ENCODE data around the gene OBP2B.
"Not testable (repeated sequence)": the region's sequence is repeated elsewhere in the genome, so short reads cannot be mapped to it uniquely, and the experiment has no call there.

Gene OBP2B

DNA sequence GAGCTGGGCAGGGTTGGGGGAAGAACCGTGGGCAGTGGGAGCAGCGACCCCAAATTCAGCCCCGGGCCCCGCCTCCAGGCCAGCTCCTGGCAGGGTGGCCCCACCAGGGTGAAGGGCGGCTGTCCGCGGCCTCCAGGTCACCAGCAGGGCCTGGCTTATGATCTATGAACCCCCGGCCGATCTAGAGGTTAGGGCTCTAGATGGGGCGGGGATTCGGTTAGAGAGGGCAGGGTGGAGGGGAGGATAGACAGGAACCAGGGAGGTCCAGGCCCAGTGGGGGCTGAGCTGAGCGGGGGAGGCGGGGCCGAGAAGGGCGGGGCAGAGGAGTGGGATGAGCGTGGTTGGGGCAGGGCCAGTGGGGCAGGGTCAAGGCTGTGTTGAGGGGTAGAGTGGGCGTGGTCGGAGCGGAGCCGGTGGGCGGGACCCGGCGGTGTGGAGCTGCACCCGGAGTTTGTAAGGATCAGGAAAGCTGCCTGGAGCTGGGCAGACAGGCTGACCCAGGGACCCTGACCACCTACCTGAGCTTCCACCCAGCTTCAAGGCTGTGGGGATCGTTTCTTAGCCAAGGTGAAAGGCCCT, 29.3 kb upstream of the OBP2B start:
- DNase-seq (ENCODE audit: low spot score), result no peak

DNA sequence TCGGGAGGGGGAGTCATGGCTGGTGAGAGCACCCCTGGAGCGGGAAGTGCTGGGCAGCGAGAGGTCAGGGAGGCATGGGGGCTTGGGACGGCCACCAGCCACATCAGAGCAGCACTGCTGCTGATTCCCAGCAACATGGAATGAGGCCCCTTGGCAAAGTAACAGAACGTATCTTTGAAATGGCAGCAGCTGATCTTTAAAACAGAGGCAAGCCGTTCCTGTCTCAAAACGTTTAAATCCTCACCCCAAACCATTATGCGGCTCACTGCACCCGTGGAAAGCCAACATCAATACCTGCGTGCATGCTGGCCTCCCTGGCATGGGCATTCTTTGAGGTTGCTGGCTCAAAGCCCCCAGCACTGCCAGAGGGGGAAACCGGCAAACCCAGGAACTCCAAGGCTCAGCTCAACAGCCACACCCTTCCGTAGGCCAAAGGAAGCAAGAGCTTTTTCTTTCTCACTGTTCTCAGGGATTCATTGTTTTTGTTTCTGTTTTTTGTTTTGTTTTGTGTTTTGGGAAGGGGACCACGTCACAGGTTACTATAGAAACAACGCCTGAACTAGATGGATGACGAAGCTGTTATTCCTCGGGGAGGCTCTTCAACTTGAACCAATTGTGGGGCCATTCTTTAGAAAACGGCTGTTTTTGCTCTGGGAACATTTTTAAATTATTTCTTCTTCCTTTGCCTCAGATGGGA, 28.1 kb upstream of the OBP2B start:
- DNase-seq (ENCODE audit: low spot score), result no peak

DNA sequence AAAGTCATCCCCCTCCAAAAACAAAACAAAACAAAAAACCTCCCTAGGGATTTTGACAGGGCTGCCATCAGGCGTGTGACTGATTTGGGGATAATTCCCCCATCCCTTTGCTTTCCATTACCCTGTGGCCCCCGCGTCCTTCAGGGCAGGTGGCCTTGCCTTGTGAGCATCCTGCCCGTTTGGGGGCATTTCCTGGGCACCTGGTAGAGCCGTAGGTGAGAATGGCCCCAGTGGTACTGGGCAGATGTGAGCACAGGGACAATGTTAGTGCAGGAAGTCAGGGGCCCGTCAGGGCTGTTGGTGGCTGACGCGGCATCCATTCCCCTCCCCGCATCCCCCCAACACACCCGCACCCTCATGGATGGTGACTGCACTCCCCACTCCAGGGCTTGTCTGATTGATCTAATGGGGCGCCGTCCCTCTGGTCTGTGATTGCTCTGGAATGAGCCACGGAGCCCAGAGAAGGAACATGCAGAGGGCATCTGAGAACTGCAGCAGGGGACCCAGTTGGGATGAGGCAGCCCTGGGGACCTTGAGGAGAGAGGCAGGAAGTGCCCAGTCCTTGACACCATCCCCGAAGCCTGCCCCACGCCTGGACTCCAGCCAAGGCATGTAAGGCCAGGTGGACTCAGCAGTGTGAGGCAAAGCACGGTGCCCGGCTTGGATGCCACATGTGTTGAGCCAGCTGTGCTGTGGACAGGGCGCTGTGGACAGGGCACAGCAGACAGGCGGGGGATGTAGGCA, 27.4 kb upstream of the OBP2B start:
- DNase-seq (ENCODE audit: low spot score), result not testable (repeated sequence)

DNA sequence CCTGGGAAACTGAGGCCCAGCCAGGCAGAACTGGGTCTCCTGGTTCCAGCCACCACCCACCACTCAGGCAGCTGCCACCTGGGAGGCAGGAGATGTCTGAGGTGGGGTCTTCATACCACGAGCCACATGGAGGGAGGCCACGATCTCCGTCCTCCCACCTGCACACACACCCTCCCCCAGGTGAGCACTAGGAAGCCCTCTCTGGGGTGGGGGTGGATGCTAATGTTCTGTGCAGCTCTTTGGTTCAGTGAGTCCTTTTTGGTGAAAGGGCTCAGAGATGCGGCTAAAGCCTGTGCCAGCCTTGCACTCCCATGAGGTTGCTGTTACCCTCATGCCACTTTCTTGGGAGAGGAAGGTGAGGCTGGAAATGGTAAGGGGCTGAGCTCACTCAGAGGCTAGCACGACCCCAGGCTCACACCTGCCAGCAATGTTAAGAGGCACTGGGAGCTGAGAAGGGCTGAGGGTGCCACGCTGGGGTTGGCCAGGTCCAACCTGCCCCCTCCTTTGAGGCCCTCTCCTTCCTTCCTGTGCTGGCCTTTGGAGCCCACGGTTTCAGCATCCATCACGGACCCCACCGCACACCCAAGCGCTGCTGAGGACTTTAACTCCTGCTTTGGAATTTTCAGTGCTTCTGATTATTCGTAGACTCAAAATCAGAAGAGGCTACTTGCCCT, 26.6 kb upstream of the OBP2B start:
- no peak for DNase-seq (ENCODE audit: low spot score)

DNA sequence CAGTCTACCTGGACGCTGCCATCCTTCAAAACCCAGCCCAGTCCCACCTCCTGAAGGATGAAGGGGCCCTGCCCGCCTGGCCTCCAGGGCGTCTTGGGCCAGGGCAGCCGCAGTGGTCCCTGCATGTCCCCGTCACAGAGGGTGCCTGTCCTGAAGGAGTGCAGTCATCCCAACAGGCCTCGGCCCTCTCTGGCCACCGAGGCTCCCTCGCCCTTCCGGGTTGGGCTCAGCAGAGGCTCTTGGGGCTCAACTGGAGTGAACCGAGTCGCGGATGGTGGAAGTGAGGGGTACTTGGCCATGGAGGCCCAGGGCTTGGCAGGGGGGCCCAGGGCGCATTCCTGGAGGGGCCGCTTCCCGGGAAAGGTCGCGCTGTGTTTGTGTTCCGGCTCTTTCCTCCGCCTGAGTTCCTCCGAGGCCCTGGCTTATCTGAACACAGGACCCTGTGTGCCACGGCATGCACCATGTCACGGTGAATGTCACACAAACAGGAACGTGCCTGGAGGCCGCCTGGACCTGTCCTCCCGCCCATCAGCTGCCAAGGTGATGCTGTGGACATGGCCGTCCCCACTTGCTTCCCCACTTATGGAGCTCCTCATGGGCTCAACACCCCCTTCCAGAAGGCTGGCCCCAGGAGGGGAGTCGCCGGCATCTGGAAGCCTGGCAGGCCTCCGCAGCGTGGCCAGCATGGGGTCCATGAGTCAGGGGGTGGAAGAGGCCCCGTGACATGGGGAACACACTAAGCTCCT, 25.7 kb upstream of the OBP2B start:
- no peak for DNase-seq (ENCODE audit: low spot score)

DNA sequence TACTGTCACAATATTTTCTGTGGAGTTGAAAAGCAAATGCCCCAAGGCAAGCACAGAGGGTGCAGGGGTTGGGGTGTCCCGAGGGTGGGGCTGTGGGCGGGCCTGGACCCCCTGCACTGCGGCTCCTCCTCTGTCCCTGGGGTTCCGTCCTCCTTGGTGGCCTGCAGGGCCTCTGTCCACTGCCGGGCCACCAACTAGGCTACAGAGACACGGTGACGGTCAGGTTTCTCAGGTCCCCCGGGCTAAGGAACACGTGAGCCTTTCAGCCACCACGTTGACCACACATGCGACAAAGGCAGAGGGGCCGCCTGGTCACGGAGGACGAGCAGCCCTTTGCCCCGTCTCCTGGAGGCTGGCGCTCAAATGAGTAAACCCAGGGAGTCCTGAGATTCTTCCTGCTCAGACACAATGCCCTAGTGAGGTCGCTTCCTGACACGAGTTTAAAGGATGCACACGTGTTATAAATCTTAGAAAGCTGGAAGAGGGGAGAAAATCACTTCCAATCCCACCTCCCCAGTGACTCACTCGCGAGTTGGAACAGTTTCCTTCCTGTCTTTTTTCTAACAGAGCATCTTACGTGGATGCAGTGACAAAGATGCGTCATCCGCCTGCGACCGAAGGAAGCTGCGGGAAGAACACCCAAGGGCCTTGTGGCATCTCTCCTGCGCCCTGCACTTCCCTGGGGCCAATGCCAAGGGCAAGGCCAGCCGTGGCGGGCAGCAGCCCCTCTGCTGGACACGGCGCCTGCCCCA, 24.8 kb upstream of the OBP2B start:
- no peak for DNase-seq (ENCODE audit: low spot score)

DNA sequence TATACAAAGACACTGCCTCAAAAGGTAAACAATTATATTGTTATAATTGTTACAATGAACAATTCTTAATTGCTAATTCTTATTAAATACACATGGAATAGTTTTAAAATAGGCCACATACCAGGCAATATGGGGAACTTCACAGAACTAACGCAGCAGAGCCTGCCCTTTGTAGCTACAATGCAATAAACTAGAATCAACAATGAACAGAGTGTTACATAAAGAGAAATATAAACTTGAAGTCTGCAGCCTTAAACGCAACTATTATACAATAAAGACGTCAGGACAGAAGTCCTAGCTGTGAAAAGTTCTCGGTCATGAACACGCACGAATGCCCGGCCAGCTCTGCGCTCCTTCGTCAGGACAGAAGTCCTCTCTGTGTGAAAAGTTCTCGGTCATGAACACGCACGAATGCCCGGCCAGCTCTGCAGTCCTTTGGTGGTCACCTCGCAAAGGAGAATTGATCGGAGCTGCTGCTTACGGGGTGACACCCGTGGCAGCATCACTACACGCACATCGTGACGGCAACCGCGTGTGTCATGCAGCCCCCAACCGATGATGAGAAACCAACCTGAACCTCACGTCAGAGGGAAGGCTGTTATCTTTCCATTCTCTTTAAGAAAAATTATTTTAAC, 23.0 kb upstream of the OBP2B start:
- DNase-seq (ENCODE audit: low spot score), result not testable (repeated sequence)

DNA sequence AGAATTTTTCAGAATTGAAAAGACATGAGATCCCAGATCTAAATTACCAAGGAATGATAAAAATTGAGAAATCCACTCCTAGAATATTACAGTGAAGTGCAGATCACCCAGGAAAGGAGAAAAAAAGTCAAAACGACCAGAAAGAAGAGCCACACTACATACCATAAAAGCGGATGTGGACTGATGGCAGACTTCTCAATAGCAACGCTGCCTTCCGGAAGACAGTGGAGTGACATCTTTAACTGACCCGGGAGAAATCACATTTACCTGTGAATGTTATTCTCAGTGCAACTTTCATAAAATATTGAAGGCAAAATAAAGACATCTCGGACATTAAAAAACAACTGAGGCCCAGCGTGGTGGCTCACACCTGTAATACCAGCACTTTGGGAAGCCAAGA, 21.5 kb upstream of the OBP2B start:
- not testable (repeated sequence) for DNase-seq (ENCODE audit: low spot score)

DNA sequence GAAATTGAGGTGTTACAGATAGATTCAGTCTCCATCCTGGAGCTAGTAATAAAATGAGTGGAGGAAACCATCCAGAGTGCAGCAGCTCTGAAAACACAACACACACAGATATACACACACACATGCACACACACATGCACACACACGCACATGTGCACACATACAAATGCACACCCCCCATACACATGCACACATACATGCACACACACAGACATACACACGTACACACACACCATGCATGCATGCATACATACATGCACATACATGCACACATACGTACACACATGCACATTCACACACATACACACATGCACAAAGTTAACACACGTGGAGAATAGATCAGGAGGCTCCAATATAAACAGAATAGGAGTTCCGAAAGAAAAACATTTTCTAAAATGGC, 21.0 kb upstream of the OBP2B start:
- DNase-seq (ENCODE audit: low spot score), result no peak

DNA sequence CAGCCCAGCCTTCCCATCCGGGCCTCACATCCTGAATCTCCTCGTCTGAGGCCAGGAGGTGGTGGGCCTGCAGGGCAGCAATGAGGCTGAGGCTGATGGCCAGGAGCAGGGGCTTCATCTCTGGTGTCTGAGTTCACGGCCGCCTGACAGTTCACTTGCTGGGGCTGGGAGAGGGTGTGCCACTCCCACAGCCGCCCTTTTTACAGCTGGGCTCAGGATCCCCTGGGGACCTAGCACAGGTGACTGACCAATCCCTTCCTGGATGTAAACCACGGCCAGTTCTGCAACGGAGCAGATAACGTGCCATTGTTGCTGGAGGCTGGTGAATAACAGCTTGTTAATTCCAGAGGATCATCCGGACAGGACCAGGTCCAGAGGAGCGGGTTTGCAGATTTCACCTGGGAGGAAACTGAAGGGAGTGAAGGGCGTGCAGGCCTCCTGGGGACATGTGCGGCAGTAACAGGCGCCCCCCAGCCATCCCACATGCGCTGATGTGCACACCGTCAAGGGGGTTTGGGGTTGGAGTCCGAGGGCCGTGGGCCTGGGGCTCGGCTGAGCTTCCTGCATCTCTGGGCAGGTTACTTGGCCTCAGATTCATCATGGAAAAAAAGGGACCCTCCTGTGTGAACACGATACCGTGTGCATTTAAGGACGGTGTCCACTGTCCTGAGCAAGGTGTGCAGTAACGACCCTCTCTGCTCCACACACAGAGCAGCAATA, 19.6 kb upstream of the OBP2B start:
- DNase-seq (ENCODE audit: low spot score), result not testable (repeated sequence)

DNA sequence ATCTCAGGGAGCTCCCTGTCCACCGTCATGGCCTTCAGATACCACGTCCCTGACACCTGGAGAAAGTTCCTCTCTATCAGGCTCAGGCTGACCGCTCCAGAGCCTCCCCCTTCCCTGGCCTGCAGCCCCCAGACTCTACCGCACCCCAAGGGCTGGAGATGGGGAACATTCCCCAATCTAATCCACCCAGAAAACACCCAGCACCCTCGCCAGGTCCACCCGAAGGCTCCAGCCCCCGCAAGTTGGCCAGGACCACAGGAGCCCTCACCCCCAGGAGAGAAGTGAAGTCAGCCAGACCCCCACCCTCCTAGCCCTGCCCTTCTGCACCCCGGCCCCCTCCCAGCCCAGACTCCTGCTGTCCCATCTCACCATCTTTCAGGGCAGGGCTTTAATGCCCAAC, 18.9 kb upstream of the OBP2B start:
- not testable (repeated sequence) for DNase-seq (ENCODE audit: low spot score)

DNA sequence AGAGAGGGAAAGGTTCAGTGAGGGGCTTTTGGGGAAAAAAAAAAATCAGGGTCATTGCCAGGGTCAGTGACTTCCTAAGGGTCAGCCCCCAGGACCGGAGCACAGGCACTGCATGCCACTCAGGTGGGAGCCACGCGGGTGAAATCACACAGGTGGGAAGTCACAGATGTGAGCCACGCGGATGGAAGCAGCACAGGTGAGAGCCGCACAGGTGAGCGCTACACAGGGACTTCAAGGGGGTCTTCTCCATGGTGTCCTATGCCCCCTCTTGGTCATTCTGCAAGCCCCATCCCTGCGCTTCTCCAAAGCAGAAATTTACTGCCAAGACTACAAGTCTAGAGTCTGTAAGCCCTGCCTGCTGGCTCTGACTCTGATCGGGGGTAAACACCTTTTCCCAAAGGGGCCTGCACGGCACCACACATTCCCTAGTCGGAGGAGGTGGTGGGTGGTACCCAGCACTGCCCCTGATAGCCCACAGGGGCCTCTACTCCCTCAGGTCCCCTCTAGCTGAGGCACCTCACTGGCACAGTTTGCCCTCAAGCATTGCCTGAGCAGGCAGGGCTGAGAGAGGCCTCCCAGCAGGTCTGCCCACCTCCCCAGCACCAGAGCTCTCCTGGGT, 18.3 kb upstream of the OBP2B start:
- DNase-seq (ENCODE audit: low spot score), result no peak

DNA sequence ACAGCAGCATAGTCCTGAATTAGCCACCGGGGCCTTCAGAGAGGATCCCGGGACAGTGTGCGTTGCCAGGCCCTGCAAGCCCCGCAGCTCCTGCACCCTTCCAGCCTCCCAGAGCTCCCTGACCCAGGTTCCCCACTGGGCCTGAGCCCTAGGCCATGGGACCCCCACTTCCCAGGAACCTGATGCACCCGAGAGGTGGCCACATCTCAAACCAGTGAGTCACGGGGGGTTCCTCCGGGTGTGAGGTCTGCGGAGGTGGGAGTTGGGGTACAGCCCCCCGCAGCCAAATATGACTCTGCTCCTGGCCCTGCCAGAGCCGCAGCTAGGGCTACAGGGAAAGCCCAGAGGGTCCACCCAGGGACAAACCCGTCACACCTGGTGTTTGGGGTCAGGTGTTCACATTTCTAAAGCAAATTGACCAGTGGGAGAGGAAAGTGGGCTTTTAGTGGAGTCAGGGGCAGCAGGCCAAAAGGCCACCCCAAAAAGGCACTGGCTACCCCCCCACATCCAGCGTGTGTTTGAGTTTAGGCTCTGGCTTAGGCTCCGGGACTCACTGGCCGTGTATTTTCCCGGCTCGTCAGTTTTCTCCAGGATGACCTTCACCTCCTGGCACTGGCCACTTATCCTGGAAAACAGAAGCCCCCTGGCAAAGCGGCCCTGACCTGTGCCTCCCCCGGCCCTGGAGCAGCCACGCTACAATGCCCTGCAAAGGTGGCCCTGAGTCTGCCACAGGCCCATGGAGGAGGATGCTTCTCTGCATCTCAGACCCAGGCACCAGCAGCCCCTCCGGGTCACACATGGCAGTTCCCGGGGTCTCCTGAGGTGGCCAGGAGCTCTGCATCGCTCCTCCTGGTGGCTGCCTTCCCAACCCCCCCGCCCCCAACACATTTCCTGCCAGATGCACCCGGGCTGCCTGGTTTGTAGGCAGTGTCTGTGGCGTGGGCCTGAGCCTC, 17.4 kb upstream of the OBP2B start:
- DNase-seq (ENCODE audit: low spot score), result no peak

DNA sequence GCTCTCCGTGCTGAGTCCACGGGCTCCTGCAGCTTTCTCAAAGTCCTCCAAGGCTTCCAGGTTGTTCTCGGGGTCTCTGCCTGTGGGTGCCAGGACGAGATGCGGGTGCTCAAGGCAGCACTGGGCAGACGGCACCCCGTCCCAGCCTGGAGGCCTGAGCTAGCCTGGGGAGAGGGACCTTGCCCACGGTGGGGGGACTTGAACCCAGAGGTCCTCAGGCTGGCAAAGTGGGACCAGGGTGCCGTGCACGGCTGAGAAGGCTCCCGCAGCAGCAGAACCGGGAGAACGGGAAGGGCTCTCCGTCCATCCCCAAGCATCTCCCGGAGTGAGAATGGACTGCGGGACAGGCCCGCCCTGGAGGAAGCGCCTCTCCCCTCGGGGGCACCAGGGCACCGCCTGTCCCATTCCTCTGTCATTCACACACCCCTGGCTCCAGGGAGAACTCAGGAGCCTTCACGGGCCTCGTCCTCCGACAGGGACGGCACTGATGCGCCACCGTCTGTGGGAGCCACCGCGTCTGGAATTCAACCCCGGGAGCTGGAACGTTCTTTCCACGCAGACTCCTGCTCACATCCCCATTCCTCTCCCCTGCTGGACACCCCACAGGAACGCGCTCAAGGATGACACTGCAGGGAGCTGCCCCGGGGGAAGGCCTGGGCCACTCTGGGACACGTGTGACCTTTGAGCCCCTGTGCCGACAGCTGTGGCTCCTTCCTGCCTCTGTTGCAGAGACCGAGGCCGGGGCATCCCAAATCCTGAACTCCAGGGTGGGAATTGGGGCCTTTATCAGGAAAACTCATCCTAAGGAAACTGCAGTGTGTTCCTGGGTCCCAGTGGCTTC, 16.3 kb upstream of the OBP2B start:
- no peak for DNase-seq (ENCODE audit: low spot score)

DNA sequence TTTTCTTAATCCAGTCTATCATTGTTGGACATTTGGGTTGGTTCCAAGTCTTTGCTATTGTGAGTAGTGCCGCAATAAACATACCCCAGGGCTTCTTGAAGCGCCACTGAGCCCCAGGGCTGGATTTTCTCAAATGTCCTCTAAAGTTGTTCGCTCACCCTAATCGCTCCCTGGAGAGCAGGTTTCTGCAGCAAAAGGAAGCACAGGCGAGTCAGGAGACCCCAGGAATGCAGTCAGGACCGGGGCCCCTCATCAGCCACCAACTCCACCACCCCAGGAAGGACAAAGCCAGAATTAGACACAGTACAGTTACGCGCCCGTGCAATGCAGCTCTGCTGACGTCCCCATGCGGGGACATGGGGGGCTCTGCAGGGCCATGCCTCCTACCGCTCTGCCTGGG, 15.7 kb upstream of the OBP2B start:
- DNase-seq (ENCODE audit: low spot score), result no peak

DNA sequence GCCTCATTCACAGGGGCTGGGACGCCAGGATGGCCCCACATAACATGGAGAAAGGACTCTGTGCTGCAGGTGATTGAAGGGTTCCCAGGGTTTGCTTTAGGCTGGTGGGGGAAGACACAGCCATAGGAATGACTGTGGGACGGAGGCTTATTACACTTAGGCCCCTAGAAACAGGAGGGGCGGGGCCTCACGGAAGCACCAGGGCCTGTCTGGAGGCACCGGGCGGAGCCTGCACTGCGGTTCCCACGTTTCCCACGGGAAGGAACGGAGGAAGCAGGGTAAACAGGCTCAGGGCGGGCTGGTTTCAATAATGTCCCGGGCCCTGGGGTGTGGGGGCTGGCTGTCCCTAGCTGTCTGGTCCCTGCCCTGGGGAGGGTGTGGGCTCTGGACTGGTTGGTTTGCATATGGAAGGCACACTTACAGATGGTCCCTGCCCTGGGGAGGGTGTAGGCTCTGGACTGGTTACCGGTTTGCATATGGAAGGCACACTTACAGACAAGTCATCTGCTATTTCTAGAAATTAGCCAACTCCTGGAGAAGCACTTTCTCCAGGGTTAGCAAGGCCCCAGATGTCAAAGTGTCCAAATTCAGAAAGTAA, 14.2 kb upstream of the OBP2B start:
- DNase-seq (ENCODE audit: low spot score), result not testable (repeated sequence)

DNA sequence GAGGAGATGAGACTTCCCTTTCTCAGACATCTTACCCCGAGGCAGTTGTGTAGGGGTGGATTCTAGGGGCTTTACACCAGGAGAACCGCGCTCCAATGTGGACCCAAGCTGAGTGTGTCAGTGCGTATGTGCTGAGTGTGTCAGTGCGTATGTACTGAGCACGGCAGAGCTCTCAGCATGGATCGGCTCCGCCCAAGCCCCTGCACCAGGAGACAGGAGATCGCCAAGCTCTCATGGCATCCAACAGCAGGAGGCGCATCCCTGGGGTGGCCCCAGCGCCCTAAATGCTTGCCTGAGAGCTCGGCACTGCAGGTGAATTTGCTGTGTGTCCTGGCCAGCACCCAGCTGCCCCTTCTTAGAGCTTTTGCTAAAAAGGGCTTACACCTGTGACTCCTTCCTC, 12.9 kb upstream of the OBP2B start:
- DNase-seq (ENCODE audit: low spot score), result not testable (repeated sequence)

Data from HuH-7.5 (cell line).